ENCODE measurements around the gene PSPN. TPM values are rescaled to one million over a fixed set of nuclear protein-coding genes. Genes with fewer than 3 reads are reported as not detected.
"Not testable (repeated sequence)": the region's sequence is repeated elsewhere in the genome, so short reads cannot be mapped to it uniquely, and the experiment has no call there.

PSPN gene
- polyA plus RNA-seq, 4 donors: 1.5 to 3.3 (median 2.3) TPM

GRCh38 chr19:6374161-6374709, 1.5 kb downstream of the PSPN start:
- no peak for DNase-seq (ENCODE audit: low read depth in 4 of 4, low spot score in 3 of 4)

GRCh38 chr19:6373813-6374108, 2.0 kb downstream of the PSPN start:
- DNase-seq (ENCODE audit: low read depth in 4 of 4, low spot score in 3 of 4): no peak

DNA sequence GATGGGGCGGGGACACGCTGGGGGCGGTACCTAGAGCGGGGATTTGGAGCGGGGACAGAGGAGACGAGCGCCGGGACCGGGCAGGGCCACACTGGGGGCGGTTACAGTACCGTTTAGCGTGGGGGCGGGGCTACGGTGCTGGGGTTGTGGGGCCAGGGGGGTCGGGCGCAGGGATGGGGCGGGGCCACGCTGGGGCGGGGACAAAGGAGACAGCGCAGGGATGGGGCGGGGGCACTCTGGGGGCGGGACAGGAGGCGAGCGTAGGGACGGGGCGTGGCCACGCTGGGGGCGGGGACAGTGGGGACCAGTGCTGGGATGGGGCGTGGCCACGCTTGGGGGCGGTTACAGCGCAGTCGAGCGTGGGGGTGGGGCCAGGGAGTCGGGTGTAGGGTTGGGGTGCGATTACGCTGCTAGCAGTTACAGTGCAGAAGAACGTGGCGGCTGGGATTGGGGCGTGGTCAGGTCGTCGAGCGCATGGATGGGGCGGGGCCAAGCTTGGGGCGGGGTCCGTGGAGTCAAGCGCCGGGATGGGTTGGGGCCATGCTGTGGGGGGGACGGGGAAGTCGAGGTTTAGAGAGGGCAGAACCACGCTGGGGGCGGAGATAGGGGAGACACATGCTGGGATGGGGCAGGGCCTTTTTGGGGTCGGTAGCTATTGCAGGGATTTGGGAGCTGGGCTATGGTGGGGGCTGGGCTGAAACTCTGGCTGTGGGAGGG, 2.5 kb downstream of the PSPN start:
- DNase-seq (ENCODE audit: low read depth in 4 of 4, low spot score in 3 of 4): peak; percentile 90 to 95 (median 93)

GRCh38 chr19:6372594-6373095, 3.1 kb downstream of the PSPN start, which contains the start of gene ALKBH7:
ALKBH7 (plus strand) TSS chr19:6372794; CDS start chr19:6372821, 27 bp downstream.
- DNase-seq (ENCODE audit: low read depth in 4 of 4, low spot score in 3 of 4): peak; percentile 99 to 100 (median 100)

- no peak for DNase-seq (ENCODE audit: low read depth in 4 of 4, low spot score in 3 of 4)
These were observed 11.4 kb downstream of the PSPN start for GRCh38 chr19:6364353-6364752.

DNA sequence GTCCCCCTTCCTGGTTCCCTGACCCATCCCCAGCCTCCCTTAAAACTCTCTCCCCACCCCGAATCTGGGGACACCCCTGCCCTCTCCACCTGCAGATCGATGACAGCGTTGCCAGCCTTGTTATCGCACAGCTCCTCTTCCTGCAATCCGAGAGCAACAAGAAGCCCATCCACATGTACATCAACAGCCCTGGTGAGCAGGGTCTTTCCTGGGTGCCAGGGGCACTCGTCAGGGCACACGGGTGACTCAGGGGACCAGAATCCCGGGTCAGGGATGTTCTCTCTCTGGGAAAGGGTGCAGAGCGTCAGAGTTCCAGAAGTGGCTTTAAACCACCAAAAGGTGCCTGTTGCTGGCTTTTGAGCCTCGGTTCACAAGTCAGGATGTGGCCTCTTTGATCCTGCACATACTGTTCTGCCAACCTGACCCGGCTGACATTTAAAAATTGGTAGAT, 13.4 kb downstream of the PSPN start:
- no peak for DNase-seq (ENCODE audit: low read depth in 4 of 4, low spot score in 3 of 4)

- no peak for DNase-seq (ENCODE audit: low read depth in 4 of 4, low spot score in 3 of 4)
These were observed 13.7 kb downstream of the PSPN start for GRCh38 chr19:6362027-6362350.

DNA sequence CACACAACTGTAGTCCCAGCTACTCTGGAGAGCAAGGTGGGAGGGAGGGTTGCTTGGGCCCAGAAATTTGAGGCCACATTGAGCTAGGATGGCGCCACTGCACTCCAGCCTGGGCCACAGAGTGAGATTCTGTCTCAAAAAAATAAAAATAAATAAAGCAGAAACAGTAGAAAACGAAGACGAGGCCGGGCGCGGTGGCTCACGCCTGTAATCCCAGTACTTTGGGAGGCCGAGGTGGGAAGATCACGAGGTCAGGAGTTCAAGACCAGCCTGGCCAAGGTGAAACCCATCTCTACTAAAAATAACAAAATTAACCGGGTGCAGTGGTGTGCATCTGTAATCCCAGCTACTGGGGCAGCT, 14.9 kb downstream of the PSPN start:
- not testable (repeated sequence) for DNase-seq (ENCODE audit: low read depth in 4 of 4, low spot score in 3 of 4)

GRCh38 chr19:6360445-6360844, 15.3 kb downstream of the PSPN start:
- not testable (repeated sequence) for DNase-seq (ENCODE audit: low read depth in 4 of 4, low spot score in 3 of 4)

GRCh38 chr19:6359568-6360341, 16.0 kb downstream of the PSPN start:
- DNase-seq (ENCODE audit: low read depth in 4 of 4, low spot score in 3 of 4): no peak

DNA sequence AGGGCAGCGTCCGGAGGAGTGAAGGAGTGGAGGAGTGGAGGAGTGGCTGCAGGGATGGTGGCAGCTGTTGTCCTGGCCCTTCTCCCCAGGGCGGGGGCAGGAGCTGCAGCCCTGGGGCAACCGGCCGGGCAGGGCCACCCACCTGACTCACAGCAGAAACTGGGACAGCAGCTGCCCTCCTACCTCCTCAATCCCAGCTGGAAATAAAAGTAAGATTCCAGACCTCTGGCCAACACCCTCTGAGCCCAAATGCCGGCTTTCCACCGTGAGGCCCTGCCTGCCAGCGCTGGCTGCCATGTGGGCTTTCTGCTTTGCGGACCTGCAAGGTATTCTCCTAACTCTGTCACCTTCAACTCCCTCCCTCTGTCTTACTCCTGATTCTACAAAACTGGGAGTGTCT, 17.7 kb downstream of the PSPN start:
- DNase-seq (ENCODE audit: low read depth in 4 of 4, low spot score in 3 of 4): no peak

DNA sequence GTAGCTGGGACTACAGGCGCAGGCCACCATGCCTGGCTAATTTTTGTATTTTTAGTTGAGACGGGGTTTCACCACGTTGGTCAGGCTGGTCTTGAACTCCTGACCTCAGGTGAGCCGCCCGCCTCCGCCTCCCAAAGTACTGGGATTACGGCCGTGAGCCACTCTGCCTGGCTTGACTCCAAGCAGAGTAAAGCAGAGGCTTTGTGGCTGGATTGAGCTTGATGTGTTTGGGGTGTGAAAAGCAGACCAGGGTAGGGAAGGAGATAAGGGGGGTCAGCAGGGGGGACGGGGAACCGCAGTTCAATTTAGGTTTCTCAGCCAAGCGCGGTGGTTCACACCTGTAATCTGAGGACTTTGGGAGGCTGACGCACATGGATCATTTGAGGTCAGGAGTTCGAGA, 18.6 kb downstream of the PSPN start:
- no peak for DNase-seq (ENCODE audit: low read depth in 4 of 4, low spot score in 3 of 4)

DNA sequence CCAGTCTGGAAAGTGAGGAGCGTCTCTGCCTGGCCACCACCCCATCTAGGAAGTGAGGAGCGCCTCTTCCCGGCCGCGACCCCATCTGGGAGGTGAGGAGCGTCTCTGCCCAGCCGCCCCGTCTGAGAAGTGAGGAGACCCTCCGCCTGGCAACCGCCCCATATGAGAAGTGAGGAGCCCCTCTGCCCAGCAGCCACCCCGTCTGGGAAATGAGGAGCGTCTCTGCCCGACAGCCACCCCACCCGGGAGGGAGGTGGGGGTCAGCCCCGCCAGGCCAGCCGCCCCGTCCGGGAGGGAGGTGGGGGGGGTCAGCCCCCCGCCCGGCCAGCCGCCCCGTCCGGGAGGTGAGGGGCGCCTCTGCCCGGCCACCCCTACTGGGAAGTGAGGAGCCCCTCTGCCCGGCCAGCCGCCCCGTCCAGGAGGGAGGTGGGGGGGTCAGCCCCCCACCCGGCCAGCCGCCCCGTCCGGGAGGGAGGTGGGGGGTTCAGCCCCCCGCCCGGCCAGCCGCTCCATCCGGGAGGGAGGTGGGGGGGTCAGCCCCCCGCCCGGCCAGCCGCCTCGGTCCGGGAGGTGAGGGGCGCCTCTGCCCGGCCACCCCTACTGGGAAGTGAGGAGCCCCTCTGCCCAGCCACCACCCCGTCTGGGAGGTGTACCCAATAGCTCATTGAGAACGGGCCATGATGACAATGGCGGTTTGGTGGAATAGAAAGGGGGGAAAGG, 20.3 kb downstream of the PSPN start:
- not testable (repeated sequence) for DNase-seq (ENCODE audit: low read depth in 4 of 4, low spot score in 3 of 4)

DNA sequence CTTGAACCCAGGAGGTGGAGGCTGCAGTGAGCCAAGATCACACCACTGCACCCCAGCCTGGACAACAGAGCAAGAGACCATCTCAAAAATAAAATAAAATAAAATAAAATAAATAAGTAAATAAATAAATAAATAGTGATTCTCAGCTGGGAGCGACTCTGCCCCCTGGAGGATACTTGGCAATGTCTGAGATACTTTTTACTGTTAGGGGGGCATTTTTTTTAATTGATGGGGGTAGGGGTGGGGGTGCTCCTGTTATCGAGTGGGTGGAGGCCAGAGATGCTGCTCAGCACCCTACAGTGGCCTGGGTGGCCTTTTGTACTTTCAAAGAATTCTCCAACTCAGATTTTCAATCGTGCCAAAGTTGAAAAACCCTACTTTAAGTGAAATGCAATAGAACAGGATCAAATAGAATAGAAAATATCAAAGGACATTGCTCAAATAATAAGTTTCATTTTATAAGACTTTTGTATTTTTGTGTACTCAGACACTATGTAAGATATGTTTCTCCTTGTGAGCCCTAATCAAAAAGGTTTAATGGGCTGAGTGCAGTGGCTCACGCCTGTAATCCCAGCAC, 21.5 kb downstream of the PSPN start:
- DNase-seq (ENCODE audit: low read depth in 4 of 4, low spot score in 3 of 4): no peak

- DNase-seq (ENCODE audit: low read depth in 4 of 4, low spot score in 3 of 4): no peak
These were observed 23.2 kb downstream of the PSPN start for GRCh38 chr19:6352381-6353165.

GRCh38 chr19:6350688-6351087, 25.0 kb downstream of the PSPN start:
- DNase-seq (ENCODE audit: low read depth in 4 of 4, low spot score in 3 of 4): no peak

DNA sequence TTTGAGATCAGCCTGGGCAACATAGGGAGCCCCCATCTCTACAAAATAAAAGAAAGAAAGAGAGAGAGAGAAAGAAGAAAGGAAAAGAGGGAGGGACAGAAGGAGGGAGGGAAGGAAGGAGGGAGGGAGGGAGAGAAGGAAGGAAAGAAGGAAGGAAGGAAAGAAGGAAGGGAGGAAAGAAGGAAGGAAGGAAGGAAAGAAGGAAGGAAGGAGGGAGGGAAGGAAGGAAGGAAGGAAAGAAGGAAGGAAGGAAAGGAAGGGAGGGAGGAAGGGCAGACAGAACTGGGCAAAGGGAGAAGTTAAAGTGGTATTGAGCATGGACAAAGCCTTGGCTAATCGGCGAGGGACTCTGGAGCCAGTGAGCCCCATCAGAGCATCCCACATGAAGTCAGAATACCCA, 26.5 kb downstream of the PSPN start:
- not testable (repeated sequence) for DNase-seq (ENCODE audit: low read depth in 4 of 4, low spot score in 3 of 4)

DNA sequence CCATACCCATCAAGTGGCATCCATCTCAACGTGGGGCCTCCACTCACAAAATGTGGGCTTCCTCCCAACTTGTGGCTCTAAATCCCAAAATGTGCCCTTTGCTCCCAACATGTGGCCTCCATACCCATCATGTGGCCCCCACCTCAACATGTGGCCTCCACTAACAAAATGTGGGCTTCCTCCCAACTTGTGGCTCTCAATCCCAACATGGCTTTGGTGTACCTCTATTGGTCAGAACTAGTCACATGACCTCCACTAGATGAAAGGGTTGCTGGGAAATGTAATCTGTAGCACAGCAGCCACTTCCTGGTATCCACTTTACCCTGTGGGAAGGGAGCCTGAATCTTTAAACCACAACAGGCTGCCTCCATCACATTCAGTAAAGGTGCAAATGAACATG, 32.3 kb downstream of the PSPN start:
- DNase-seq (ENCODE audit: low read depth in 4 of 4, low spot score in 3 of 4): no peak

DNA sequence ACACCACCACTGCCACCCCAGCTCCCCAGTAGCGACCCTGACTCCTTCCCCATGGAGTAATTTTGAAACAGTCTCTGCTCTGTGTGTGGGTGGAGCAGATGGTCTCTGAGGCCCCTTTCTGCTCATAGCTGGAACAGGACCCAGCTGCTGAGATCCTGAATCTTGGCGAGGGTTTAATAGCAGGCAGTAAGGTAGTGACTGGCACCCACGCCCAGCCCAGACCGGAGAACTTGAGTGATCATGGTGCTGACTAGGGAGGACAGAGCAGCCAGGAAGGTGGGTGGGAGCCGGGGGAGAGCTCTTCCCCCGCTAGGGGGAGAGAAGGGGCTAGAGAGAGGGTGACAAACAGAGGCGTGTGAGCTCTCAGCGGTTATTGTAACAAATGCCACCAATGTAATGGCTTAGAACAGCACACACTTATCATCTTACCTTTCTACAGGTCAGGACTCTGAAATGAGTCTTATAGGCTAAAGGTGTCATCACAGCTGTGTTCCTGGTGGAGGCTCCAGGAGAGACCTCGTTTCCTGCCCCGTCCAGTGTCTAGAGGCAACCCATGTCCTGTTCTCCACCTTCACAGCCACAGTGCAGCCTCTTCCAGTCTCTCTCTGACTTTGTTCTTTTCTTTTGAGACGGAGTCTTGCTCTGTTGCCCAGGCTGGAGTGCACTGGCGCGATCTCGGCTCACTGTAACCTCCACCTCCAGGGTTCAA, 35.1 kb downstream of the PSPN start:
- no peak for DNase-seq (ENCODE audit: low read depth in 4 of 4, low spot score in 3 of 4)

All from left renal pelvis (tissue), 4 donors.